Bronchial epithelial cell (primary cell): ENCODE data around the gene ATRAID. TPM values are rescaled to one million over a fixed set of nuclear protein-coding genes. Genes with fewer than 3 reads are reported as not detected.
A peak's percentile ranks its signal among the peaks of the same experiment; 100 is the strongest.

ENCODE experiments used
- DNase-seq: peaks from one replicate; pipeline ENCODE4 v3.0.0-alpha.2; 2010; ENCODE audit warnings: low read depth
- FAIRE-seq: peaks from 2 replicates; lab custom pipeline; 2011; peaks lifted over from hg19 to GRCh38; lab: Jason Lieb, UNC
- H3K27me3 ChIP-seq: 2 replicates; pipeline ENCODE4 v1.5.1; 2011; ENCODE audit warnings: low read length; ENCODE audit not compliant: control insufficient read depth, insufficient read depth
- H3K36me3 ChIP-seq: 2 replicates; pipeline ENCODE4 v1.5.1; 2011; ENCODE audit warnings: low read length; ENCODE audit not compliant: control insufficient read depth, insufficient read depth
- H3K4me3 ChIP-seq: 2 replicates; pipeline ENCODE4 v1.5.1; 2011; ENCODE audit warnings: mild to moderate bottlenecking, low read depth, low read length, control low read depth
- total RNA-seq: library from RNA; depleted of rRNA; stranded (reverse); fragments of >200 nt; gene quantifications from 2 replicates; pipeline ENCODE4 v1.2.1, GENCODE V29; 2014
- TF ChIP-seq, protein P1 (sequence below): IDR thresholded peaks from 2 replicates; pipeline ENCODE4 v1.5.1; 2011; ENCODE audit warnings: mild to moderate bottlenecking, moderate library complexity, low read length, control low read depth, inconsistent platforms; ENCODE audit not compliant: insufficient read depth, severe bottlenecking

The ATRAID gene, protein sequence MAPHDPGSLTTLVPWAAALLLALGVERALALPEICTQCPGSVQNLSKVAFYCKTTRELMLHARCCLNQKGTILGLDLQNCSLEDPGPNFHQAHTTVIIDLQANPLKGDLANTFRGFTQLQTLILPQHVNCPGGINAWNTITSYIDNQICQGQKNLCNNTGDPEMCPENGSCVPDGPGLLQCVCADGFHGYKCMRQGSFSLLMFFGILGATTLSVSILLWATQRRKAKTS
- total RNA-seq = 184 and 257 TPM in 2 replicates

- TF ChIP-seq, protein P1, sequence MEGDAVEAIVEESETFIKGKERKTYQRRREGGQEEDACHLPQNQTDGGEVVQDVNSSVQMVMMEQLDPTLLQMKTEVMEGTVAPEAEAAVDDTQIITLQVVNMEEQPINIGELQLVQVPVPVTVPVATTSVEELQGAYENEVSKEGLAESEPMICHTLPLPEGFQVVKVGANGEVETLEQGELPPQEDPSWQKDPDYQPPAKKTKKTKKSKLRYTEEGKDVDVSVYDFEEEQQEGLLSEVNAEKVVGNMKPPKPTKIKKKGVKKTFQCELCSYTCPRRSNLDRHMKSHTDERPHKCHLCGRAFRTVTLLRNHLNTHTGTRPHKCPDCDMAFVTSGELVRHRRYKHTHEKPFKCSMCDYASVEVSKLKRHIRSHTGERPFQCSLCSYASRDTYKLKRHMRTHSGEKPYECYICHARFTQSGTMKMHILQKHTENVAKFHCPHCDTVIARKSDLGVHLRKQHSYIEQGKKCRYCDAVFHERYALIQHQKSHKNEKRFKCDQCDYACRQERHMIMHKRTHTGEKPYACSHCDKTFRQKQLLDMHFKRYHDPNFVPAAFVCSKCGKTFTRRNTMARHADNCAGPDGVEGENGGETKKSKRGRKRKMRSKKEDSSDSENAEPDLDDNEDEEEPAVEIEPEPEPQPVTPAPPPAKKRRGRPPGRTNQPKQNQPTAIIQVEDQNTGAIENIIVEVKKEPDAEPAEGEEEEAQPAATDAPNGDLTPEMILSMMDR = no peak
- no peak for FAIRE-seq
- DNase-seq = peak; percentile 71
- Histone ChIP-seq H3K27me3 (no peaks in the 10 kb centered on the region), H3K36me3 (peaks cover 8% of the 10 kb centered on the region), H3K4me3 (peak within 1 kb of the TSS; percentile 62)
Observed at GRCh38 chr2:27211943-27212625, at the start of gene ATRAID, which contains the start of gene SLC5A6. Gene ATRAID (plus strand): TSS chr2:27212041. CDS start chr2:27212369, 328 bp downstream. Gene SLC5A6 (minus strand): TSS chr2:27212268. CDS start chr2:27207650, 4,618 bp downstream.

GRCh38 chr2:27162151-27163121, 49.4 kb upstream of the ATRAID start:
- no peaks in the 10 kb centered on the region for H3K36me3 ChIP-seq
- no peak for FAIRE-seq
- TF ChIP-seq, protein P1 = no peak
- no peak overlapping the region for H3K4me3 ChIP-seq
- DNase-seq = no peak
- H3K27me3 ChIP-seq = peaks cover 2% of the 10 kb centered on the region

DNA sequence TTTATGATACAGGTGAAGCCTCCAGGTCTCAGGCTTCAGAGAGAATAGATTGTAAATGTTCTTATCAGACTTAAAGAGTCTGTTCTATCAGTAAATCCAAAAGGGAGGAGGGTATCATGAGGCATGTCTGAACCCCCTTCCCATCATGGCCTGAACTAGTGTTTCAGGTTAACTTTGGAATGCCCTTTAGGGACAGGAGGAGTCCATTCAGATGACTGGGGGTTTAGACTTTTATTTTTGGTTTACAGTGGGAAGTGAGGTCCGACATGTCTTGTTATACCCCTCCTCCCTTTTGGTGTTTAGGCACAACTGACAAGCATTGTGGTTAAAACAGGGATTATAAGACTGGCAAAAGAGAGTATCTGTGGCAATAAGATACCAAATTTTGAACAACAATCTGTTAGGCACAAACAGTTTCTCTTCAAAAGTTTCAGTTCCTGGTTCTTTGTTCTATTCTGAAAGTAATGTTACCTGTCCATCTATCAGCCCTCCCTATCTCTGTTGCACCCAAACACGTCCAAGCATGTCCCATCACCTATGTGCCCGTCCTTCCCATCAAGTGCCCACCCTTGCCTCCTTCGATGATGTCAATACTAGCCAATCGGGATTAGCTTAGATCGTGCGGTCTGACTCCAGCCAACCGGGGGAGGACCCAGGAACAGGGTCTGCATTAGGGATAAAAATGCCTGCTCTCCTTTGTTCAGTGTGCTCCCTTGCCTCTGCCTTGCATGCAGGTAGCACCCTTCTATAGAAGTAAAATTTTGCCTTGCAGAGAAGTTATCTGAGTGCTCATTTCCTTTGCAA, 46.7 kb upstream of the ATRAID start:
- Histone ChIP-seq H3K4me3 (no peak overlapping the region), H3K27me3 (no peaks in the 10 kb centered on the region), H3K36me3 (no peaks in the 10 kb centered on the region)
- FAIRE-seq = no peak
- DNase-seq = no peak
- TF ChIP-seq, protein P1 = no peak

DNA sequence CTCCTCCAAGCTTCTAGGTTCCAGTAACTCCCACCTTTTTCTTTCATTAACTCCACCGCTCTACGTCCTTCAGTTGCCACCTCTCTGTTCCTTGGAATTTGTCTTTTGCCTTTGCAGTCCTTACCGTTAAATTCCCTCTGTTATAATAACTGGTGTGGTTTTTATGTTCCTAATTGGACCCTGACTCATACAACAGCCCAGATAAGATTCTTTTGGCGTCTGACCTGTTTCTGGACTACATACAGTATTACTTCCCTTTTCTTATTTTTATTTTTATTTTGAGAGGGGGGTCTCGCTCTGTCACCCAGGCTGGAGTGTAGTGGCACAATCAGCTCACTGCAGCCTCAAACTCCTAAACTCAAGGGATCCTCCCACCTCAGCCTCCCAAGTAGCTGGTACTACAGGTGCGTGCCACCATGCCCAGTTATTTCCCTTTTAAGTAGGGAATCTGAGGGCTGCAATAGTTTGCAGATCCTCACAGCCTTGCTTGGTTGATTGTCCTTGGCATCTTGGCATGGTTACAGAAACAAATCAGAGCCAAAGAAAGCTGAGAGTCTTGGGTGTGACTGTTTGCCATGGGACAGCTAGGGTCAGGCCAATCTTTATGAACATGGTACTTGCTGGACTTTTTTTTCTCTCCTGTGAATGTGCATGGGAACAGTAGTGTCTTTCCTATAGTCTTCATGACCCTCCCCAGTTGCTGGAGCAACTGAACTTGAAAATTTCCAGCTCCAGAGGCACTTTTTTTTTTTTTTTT, 41.1 kb upstream of the ATRAID start:
- Histone ChIP-seq H3K4me3 (no peak overlapping the region), H3K27me3 (peaks cover 7% of the 10 kb centered on the region), H3K36me3 (no peaks in the 10 kb centered on the region)
- TF ChIP-seq, protein P1 = no peak
- FAIRE-seq (no peak), DNase-seq (no peak)
